Keratinocyte (primary cell): ENCODE measurements around the gene CREB3L2. TPM values are rescaled to one million over a fixed set of nuclear protein-coding genes. Genes with fewer than 3 reads are reported as not detected.

Experiments used
- DNase-seq: peaks from one replicate; pipeline ENCODE4 v3.0.0-alpha.2; 2011; ENCODE audit warnings: low read depth, missing footprints, low spot score
- FAIRE-seq: peaks from 2 replicates; lab custom pipeline; 2011; peaks lifted over from hg19 to GRCh38; lab: Jason Lieb, UNC
- H2AFZ ChIP-seq: 2 replicates; pipeline ENCODE4 v1.6.0; 2012; ENCODE audit warnings: low read length, control low read depth, inconsistent platforms; ENCODE audit not compliant: control insufficient read depth
- H3K27ac ChIP-seq: 2 replicates; pipeline ENCODE4 v1.5.1; 2011; ENCODE audit warnings: low read length; ENCODE audit not compliant: control insufficient read depth, insufficient read depth
- H3K27me3 ChIP-seq: 3 replicates; pipeline ENCODE4 v1.6.0; 2011; ENCODE audit warnings: low read length; ENCODE audit not compliant: control insufficient read depth, insufficient read depth; ENCODE audit errors: extremely low read depth
- H3K36me3 ChIP-seq, 2 experiments: 2 replicates in 1 of 2; 3 replicates in 1 of 2; pipeline ENCODE4 v1.5.1; 2011; ENCODE audit warnings: low read length in 2 of 2, mild to moderate bottlenecking in 1 of 2; ENCODE audit not compliant: control insufficient read depth in 2 of 2, insufficient read depth in 2 of 2; ENCODE audit errors: extremely low read depth in 1 of 2
- H3K4me1 ChIP-seq: 3 replicates; pipeline ENCODE4 v1.5.1; 2011; ENCODE audit warnings: low read length; ENCODE audit not compliant: control insufficient read depth, insufficient read depth; ENCODE audit errors: extremely low read depth
- H3K4me2 ChIP-seq: 3 replicates; pipeline ENCODE4 v1.6.0; 2011; ENCODE audit warnings: low read depth, low read length; ENCODE audit not compliant: control insufficient read depth, insufficient read depth; ENCODE audit errors: extremely low read depth
- H3K4me3 ChIP-seq, 3 experiments: fragments of 200-600 bp in 1 of 3; sonication (generic) in 1 of 3; 2 replicates in 2 of 3; 3 replicates in 1 of 3; pipeline ENCODE4 v1.5.1; 2011 to 2016; ENCODE audit warnings: low read length in 3 of 3, mild to moderate bottlenecking in 3 of 3, control low read depth in 2 of 3, inconsistent platforms in 1 of 3, low read depth in 1 of 3, mixed read lengths in 1 of 3, mixed run types in 1 of 3, moderate library complexity in 1 of 3; ENCODE audit not compliant: control insufficient read depth in 2 of 3, insufficient read depth in 2 of 3; ENCODE audit errors: extremely low read depth in 1 of 3
- H3K79me2 ChIP-seq: 2 replicates; pipeline ENCODE4 v1.6.0; 2012; ENCODE audit warnings: low read length; ENCODE audit not compliant: control insufficient read depth, insufficient read depth
- H3K9ac ChIP-seq: 3 replicates; pipeline ENCODE4 v1.6.0; 2011; ENCODE audit warnings: low read length; ENCODE audit not compliant: control insufficient read depth, insufficient read depth; ENCODE audit errors: extremely low read depth
- H3K9me1 ChIP-seq: 3 replicates; pipeline ENCODE4 v1.6.0; 2011; ENCODE audit warnings: low read length; ENCODE audit not compliant: control insufficient read depth, insufficient read depth; ENCODE audit errors: extremely low read depth
- H3K9me3 ChIP-seq: 2 replicates; pipeline ENCODE4 v1.5.1; 2012; ENCODE audit warnings: low read depth, low read length; ENCODE audit not compliant: control insufficient read depth
- H4K20me1 ChIP-seq: 3 replicates; pipeline ENCODE4 v1.6.0; 2011; ENCODE audit warnings: low read length; ENCODE audit not compliant: control insufficient read depth, insufficient read depth; ENCODE audit errors: extremely low read depth
- CTCF ChIP-seq, 3 experiments: IDR thresholded peaks in 1 of 3; conservative IDR thresholded peaks in 1 of 3; optimal IDR thresholded peaks in 1 of 3; 2 replicates in 2 of 3; 3 replicates in 1 of 3; pipeline versions ENCODE3 to v1.5.1; 2011; ENCODE audit warnings: low read length in 3 of 3, mild to moderate bottlenecking in 3 of 3, moderate library complexity in 2 of 3, control low read depth in 1 of 3, inconsistent platforms in 1 of 3; ENCODE audit not compliant: insufficient read depth in 2 of 3; ENCODE audit errors: extremely low read depth in 1 of 3
- EZH2 ChIP-seq: IDR thresholded peaks from one replicate; pipeline ENCODE4 v1.6.1; 2012; ENCODE audit warnings: inconsistent platforms, mild to moderate bottlenecking, low read length, moderate library complexity
- dilution Hi-C: fragments of 300-500 bp; cut with MboI; formaldehyde crosslinking; loops from one replicate; pipeline ENCODE4 v1.7.0; 2020; ENCODE audit warnings: low sequenced_read_pairs; ENCODE audit not compliant: extremely low pct_ligation_motif_present
- polyA plus RNA-seq, 5 experiments: library from polyadenylated mRNA; depleted of rRNA in 3 of 5; stranded (reverse) in 3 of 5; stranded (forward) in 1 of 5; unstranded in 1 of 5; fragments of >200 nt; gene quantifications; 1 replicate in 1 of 5; 2 replicates in 3 of 5; 3 replicates in 1 of 5; pipeline versions ENCODE4 v1.2.1 to v1.2.3, GENCODE V29; 2011 to 2012; ENCODE audit warnings: missing spikeins in 2 of 5, low read depth in 1 of 5, low replicate concordance in 1 of 5

Gene CREB3L2
- polyA plus RNA-seq, 1 donor (not counting 4 experiments of a cell fraction or from before 2014, with no cell fraction given), result 12.8 TPM

- Histone ChIP-seq H3K27me3 (no peaks in the 10 kb centered on the region), H3K9me1 (no peaks in the 10 kb centered on the region), H2AFZ (no peak overlapping the region), H4K20me1 (no peaks in the 10 kb centered on the region), H3K36me3 (peaks cover 1 to 4% of the 10 kb centered on the region in 2 experiments), H3K4me1 (peaks cover 5% of the 10 kb centered on the region), H3K4me3 (no peak overlapping the region), H3K9me3 (no peaks in the 10 kb centered on the region), H3K27ac (no peak overlapping the region), H3K4me2 (no peak overlapping the region), H3K9ac (no peak overlapping the region), H3K79me2 (peaks cover 22% of the 10 kb centered on the region)
- FAIRE-seq (no peak), DNase-seq (no peak)
- dilution Hi-C loops, result no loop called here
- TF ChIP-seq EZH2, result no peak
- TF ChIP-seq CTCF (optimal IDR thresholded peaks at IDR 0.05 in 1 of 3, IDR thresholded peaks at IDR 0.05 in 1 of 3, conservative IDR thresholded peaks at IDR 0.05 in 1 of 3; ENCODE audit: extremely low read depth in 1 of 3, insufficient read depth in 2 of 3, low read length in 3 of 3), result no peak
Measured at GRCh38 chr7:137961200-137962177, 40.4 kb downstream of the CREB3L2 start.

- Histone ChIP-seq H3K9ac (no peak overlapping the region), H3K4me2 (no peak overlapping the region), H2AFZ (no peak overlapping the region), H4K20me1 (no peaks in the 10 kb centered on the region), H3K36me3 (peaks cover 1 to 4% of the 10 kb centered on the region in 2 experiments), H3K9me3 (no peaks in the 10 kb centered on the region), H3K27me3 (no peaks in the 10 kb centered on the region), H3K9me1 (no peaks in the 10 kb centered on the region), H3K79me2 (peaks cover 18% of the 10 kb centered on the region), H3K4me1 (peaks cover 5% of the 10 kb centered on the region), H3K4me3 (no peak overlapping the region), H3K27ac (no peak overlapping the region)
- dilution Hi-C loops, result no loop called here
- FAIRE-seq (no peak), DNase-seq (no peak)
- TF ChIP-seq EZH2, result no peak
- no peak for TF ChIP-seq CTCF (optimal IDR thresholded peaks at IDR 0.05 in 1 of 3, IDR thresholded peaks at IDR 0.05 in 1 of 3, conservative IDR thresholded peaks at IDR 0.05 in 1 of 3; ENCODE audit: extremely low read depth in 1 of 3, insufficient read depth in 2 of 3, low read length in 3 of 3)
Measured at GRCh38 chr7:137960020-137960419, 41.9 kb downstream of the CREB3L2 start.
